H1 (cell line): ENCODE data around the gene PIEZO1. TPM values are rescaled to one million over a fixed set of nuclear protein-coding genes. Genes with fewer than 3 reads are reported as not detected.

Experiments
- CTCF ChIA-PET: fragments of 300-600 bp; sonication (Branson Sonifier 250); formaldehyde crosslinking; loops from one replicate; lab custom pipeline; 2021; ENCODE audit not compliant: partially characterized antibody; lab: Charles Lee
- POLR2A ChIA-PET: fragments of 300-600 bp; sonication (Branson Sonifier 250); formaldehyde crosslinking; loops from one replicate; lab custom pipeline; 2021; ENCODE audit warnings: inconsistent platforms; ENCODE audit not compliant: partially characterized antibody; lab: Charles Lee
- DNase-seq, 2 experiments: peaks; one replicate each; pipeline versions ENCODE4 v3.0.0 to v3.0.0-alpha.2; 2010 to 2022; ENCODE audit warnings: low spot score in 2 of 2, low read depth in 1 of 2, mixed read lengths in 1 of 2
- FAIRE-seq: peaks from 2 replicates; lab custom pipeline; 2011; peaks lifted over from hg19 to GRCh38; lab: Jason Lieb, UNC
- H2AFZ ChIP-seq: 2 replicates; pipeline ENCODE4 v1.8.1; 2012; ENCODE audit warnings: low read length, inconsistent platforms
- H2AK5ac ChIP-seq: 2 replicates; pipeline ENCODE4 v1.6.1; 2013; ENCODE audit warnings: low read depth, low read length
- H2BK120ac ChIP-seq: replicated peaks from 2 replicates; pipeline ENCODE3; 2013; ENCODE audit warnings: low read depth, low read length, inconsistent platforms
- H2BK12ac ChIP-seq: 2 replicates; pipeline ENCODE4 v1.6.1; 2013; ENCODE audit warnings: low read depth, low read length
- H2BK15ac ChIP-seq: 2 replicates; pipeline ENCODE4 v1.6.1; 2013; ENCODE audit warnings: low read length
- H2BK20ac ChIP-seq: 2 replicates; pipeline ENCODE4 v1.6.1; 2013; ENCODE audit warnings: low read length
- H2BK5ac ChIP-seq: 2 replicates; pipeline ENCODE4 v1.6.1; 2013; ENCODE audit warnings: low read depth, low read length
- H3K14ac ChIP-seq: 2 replicates; pipeline ENCODE4 v1.6.1; 2013; ENCODE audit warnings: inconsistent platforms; ENCODE audit not compliant: insufficient read length
- H3K18ac ChIP-seq: 2 replicates; pipeline ENCODE4 v1.6.1; 2013; ENCODE audit warnings: low read length; ENCODE audit errors: extremely low read depth
- H3K23ac ChIP-seq: 2 replicates; pipeline ENCODE4 v1.6.1; 2013; ENCODE audit warnings: inconsistent platforms; ENCODE audit not compliant: insufficient read length
- H3K23me2 ChIP-seq: 2 replicates; pipeline ENCODE4 v1.6.1; 2013; ENCODE audit warnings: low read depth, low read length
- H3K27ac ChIP-seq: 2 replicates; pipeline ENCODE4 v1.6.1; 2011; ENCODE audit warnings: low read depth, low read length, inconsistent platforms
- H3K27me3 ChIP-seq, 4 experiments: replicated peaks in 1 of 4; 1 replicate in 1 of 4; 2 replicates in 3 of 4; pipeline versions ENCODE4 v1.6.1 to v1.8.1; 2011 to 2013; ENCODE audit warnings: low read length in 3 of 4, mild to moderate bottlenecking in 3 of 4, inconsistent platforms in 2 of 4, mixed read lengths in 2 of 4, moderate library complexity in 1 of 4; ENCODE audit not compliant: control insufficient read depth in 3 of 4, insufficient read depth in 3 of 4; ENCODE audit errors: extremely low read depth in 1 of 4
- H3K36me3 ChIP-seq, 4 experiments: 2 replicates each; pipeline versions ENCODE4 v1.6.1 to v1.8.1; 2011 to 2013; ENCODE audit warnings: mild to moderate bottlenecking in 4 of 4, low read length in 3 of 4, moderate library complexity in 2 of 4, control low read depth in 1 of 4, inconsistent platforms in 1 of 4; ENCODE audit not compliant: insufficient read depth in 4 of 4, control insufficient read depth in 2 of 4
- H3K4ac ChIP-seq: replicated peaks from 2 replicates; pipeline ENCODE3; 2013; ENCODE audit warnings: low read length, low read depth, mixed read lengths, inconsistent platforms; ENCODE audit not compliant: insufficient read length
- H3K4me1 ChIP-seq, 4 experiments: replicated peaks in 1 of 4; 1 replicate in 1 of 4; 2 replicates in 3 of 4; pipeline versions ENCODE4 v1.6.1 to v1.8.1; 2011 to 2013; ENCODE audit warnings: low read length in 3 of 4, inconsistent platforms in 2 of 4, mixed read lengths in 1 of 4; ENCODE audit not compliant: insufficient read depth in 4 of 4, control insufficient read depth in 3 of 4
- H3K4me2 ChIP-seq, 2 experiments: 2 replicates each; pipeline versions ENCODE4 v1.6.1 to v1.8.1; 2011 to 2013; ENCODE audit warnings: low read depth in 2 of 2, low read length in 2 of 2, control low read depth in 1 of 2, inconsistent platforms in 1 of 2, mild to moderate bottlenecking in 1 of 2; ENCODE audit not compliant: insufficient read depth in 1 of 2
- H3K4me3 ChIP-seq, 4 experiments: fragments of 200-600, 300-600 bp in 1 of 4; sonication (generic), shearing (Covaris generic), sonication (Bioruptor Twin) in 1 of 4; 2 replicates each; pipeline versions ENCODE4 v1.5.1 to v1.8.1; 2011 to 2016; ENCODE audit warnings: low read length in 4 of 4, low read depth in 3 of 4, control low read depth in 2 of 4, inconsistent platforms in 2 of 4, mild to moderate bottlenecking in 2 of 4, mixed read lengths in 1 of 4, moderate library complexity in 1 of 4; ENCODE audit not compliant: insufficient read depth in 2 of 4; ENCODE audit errors: extremely low read depth in 1 of 4
- H3K56ac ChIP-seq: replicated peaks from 2 replicates; pipeline ENCODE3; 2013; ENCODE audit warnings: low read depth, mild to moderate bottlenecking, mixed read lengths, low read length, inconsistent platforms; ENCODE audit not compliant: insufficient read length
- H3K79me1 ChIP-seq: 2 replicates; pipeline ENCODE4 v1.6.1; 2013; ENCODE audit warnings: low read depth, low read length, control low read depth
- H3K79me2 ChIP-seq, 2 experiments: 2 replicates each; pipeline versions ENCODE4 v1.6.1 to v1.8.1; 2012 to 2013; ENCODE audit warnings: low read length in 2 of 2, mild to moderate bottlenecking in 2 of 2, inconsistent platforms in 1 of 2; ENCODE audit not compliant: insufficient read depth in 2 of 2, control insufficient read depth in 1 of 2
- H3K9ac ChIP-seq, 4 experiments: replicated peaks in 1 of 4; 1 replicate in 1 of 4; 2 replicates in 3 of 4; pipeline versions ENCODE4 v1.6.1 to v1.8.1; 2011 to 2013; ENCODE audit warnings: low read depth in 3 of 4, low read length in 3 of 4, control low read depth in 2 of 4, mild to moderate bottlenecking in 2 of 4, moderate library complexity in 2 of 4, inconsistent platforms in 1 of 4; ENCODE audit errors: extremely low read depth in 1 of 4
- H3K9me3 ChIP-seq, 2 experiments: 2 replicates each; pipeline versions ENCODE4 v1.6.1 to v1.8.1; 2012 to 2013; ENCODE audit warnings: mild to moderate bottlenecking in 2 of 2, moderate library complexity in 2 of 2, control low read depth in 1 of 2, inconsistent platforms in 1 of 2, low read depth in 1 of 2, low read length in 1 of 2, mixed read lengths in 1 of 2; ENCODE audit not compliant: insufficient read depth in 2 of 2
- H4K20me1 ChIP-seq, 2 experiments: replicated peaks in 1 of 2; 2 replicates each; pipeline versions ENCODE3 to v1.8.1; 2011 to 2013; ENCODE audit warnings: inconsistent platforms in 2 of 2, low read length in 2 of 2, mild to moderate bottlenecking in 1 of 2; ENCODE audit not compliant: insufficient read depth in 2 of 2, control insufficient read depth in 1 of 2
- H4K5ac ChIP-seq: 2 replicates; pipeline ENCODE4 v1.6.1; 2013; ENCODE audit warnings: low read length, low read depth, mixed read lengths, inconsistent platforms; ENCODE audit not compliant: insufficient read length
- H4K8ac ChIP-seq: 2 replicates; pipeline ENCODE4 v1.8.0; 2013; ENCODE audit warnings: mild to moderate bottlenecking, moderate library complexity, low read length, inconsistent platforms; ENCODE audit not compliant: insufficient read depth; ENCODE audit errors: extremely low read depth
- H4K91ac ChIP-seq: replicated peaks from 2 replicates; pipeline ENCODE3; 2013; ENCODE audit warnings: low read length, mixed read lengths, inconsistent platforms; ENCODE audit not compliant: insufficient read length
- BCL11A ChIP-seq, 2 experiments: IDR thresholded peaks; one replicate each; pipeline ENCODE4 v1.6.1; 2011; ENCODE audit warnings: low read depth in 2 of 2, low read length in 2 of 2, mild to moderate bottlenecking in 2 of 2
- CEBPB ChIP-seq: IDR thresholded peaks from 2 replicates; pipeline ENCODE4 v1.6.1; 2012; ENCODE audit warnings: low read depth, low read length
- CHD2 ChIP-seq: IDR thresholded peaks from 2 replicates; pipeline ENCODE4 v1.6.1; 2012; ENCODE audit warnings: low read length, improper control_type of control experiment
- HDAC2 ChIP-seq, 2 experiments: fragments of 300-600 bp in 1 of 2; sonication (generic) in 1 of 2; IDR thresholded peaks; 2 replicates each; pipeline ENCODE4 v1.6.1; 2011 to 2012; ENCODE audit warnings: low read depth in 2 of 2, low read length in 2 of 2, mild to moderate bottlenecking in 2 of 2, moderate library complexity in 2 of 2, borderline replicate concordance in 1 of 2, inconsistent platforms in 1 of 2
- KDM5A ChIP-seq: fragments of 200-600 bp; IDR thresholded peaks from 2 replicates; pipeline ENCODE4 v1.7.1; 2012; ENCODE audit warnings: mild to moderate bottlenecking, low read length, inconsistent platforms, mixed read lengths
- WGBS, 2 experiments: shearing (Covaris generic) in 1 of 2; methylation state at CpG; one replicate each; pipeline versions ENCODE4 v1.1.6 to v1.1.7; 2013 to 2015; ENCODE audit warnings: low lambda C conversion rate in 2 of 2, mixed read lengths in 2 of 2, inconsistent platforms in 1 of 2, low coverage in 1 of 2, missing lambda C conversion rate in 1 of 2; ENCODE audit not compliant: insufficient replicate concordance in 2 of 2, insufficient coverage in 1 of 2, insufficient read length in 1 of 2; ENCODE audit errors: extremely low coverage in 1 of 2, missing lambda C conversion rate in 1 of 2; 5-methylcytosine and 5-hydroxymethylcytosine counted together
- polyA plus RNA-seq, 7 experiments: library from polyadenylated mRNA; depleted of rRNA in 3 of 7; stranded (reverse) in 5 of 7; unstranded in 2 of 7; fragments of >200 nt in 5 of 7; fragments of 200-250 nt in 2 of 7; gene quantifications; 1 replicate in 5 of 7; 2 replicates in 1 of 7; 4 replicates in 1 of 7; pipeline versions ENCODE4 v1.2.1 to v1.2.3, GENCODE V29; 2011 to 2013; ENCODE audit warnings: missing spikeins in 2 of 7, mixed read lengths in 2 of 7
- total RNA-seq: library from RNA; stranded (reverse); fragmentation: NEBNext Ultra II Directional; extraction: Animal tissue kit (Norgen Biotek cat#: 25700); gene quantifications from 2 replicates; pipeline ENCODE4 v1.2.1, GENCODE V29; 2021

Gene PIEZO1
- total and polyA plus RNA-seq, 2 of the 8 experiments (the other 6 are each of a cell fraction or from before 2014, with no cell fraction given), result 42.3 to 67.5 TPM

DNA sequence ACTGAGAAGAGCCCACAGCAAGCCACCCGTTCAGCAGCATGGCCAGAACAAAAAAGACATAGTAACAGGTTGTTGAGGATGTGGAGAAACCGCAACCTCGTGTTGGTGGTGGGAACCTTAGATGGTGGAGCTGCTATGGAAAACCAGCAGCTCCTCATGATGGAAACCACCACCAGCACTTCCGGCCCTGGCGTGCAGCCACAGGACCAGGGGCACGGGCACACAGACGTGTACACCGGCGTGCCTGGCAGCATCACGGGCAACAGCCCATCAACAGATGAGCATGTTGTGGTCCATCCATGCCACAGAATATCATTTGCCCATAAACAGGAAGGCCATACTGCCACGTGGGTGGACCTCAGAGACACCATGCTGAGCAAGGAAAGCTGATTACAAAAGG is 66.8 kb downstream of the PIEZO1 start:
- no peaks in the 10 kb centered on the region for H3K4me1 ChIP-seq
- ChIA-PET CTCF (interaction anchor here (0.7 to 1.8 kb wide), 5 partner anchors 13 to 284 kb away, joined by 3 to 10 read pairs (median 3); no protein-coding TSS in a partner anchor), POLR2A (interaction anchor here (1.0 kb wide), 1 partner anchor 12 kb away, joined by 3 read pairs; no protein-coding TSS in a partner anchor)
- no peak overlapping the region for H3K4ac ChIP-seq
- H4K5ac ChIP-seq, result no peak overlapping the region
- H4K8ac ChIP-seq, result no peak overlapping the region
- no peak overlapping the region for H2BK120ac ChIP-seq
- H3K23ac ChIP-seq, result no peak overlapping the region
- no peak overlapping the region for H2BK15ac ChIP-seq
- H2AFZ ChIP-seq, result no peak overlapping the region
- peaks cover 6 to 16% of the 10 kb centered on the region in 2 experiments for H4K20me1 ChIP-seq
- H2BK5ac ChIP-seq, result no peak overlapping the region
- no peaks in the 10 kb centered on the region for H3K9me3 ChIP-seq
- H3K9ac ChIP-seq, result no peak overlapping the region
- no peaks in the 10 kb centered on the region for H3K79me2 ChIP-seq
- no peak for FAIRE-seq
- H4K91ac ChIP-seq, result no peak overlapping the region
- H2BK20ac ChIP-seq, result no peak overlapping the region
- H3K4me3 ChIP-seq, result no peak overlapping the region
- 94% methylated on average over 11 of the region's 11 CpGs; no CpG with 5 or more reads in 1 of the 2 experiments for WGBS, 2 experiments
- no peak overlapping the region for H3K18ac ChIP-seq
- H3K36me3 ChIP-seq, result peaks cover 4 to 53% (median 24%) of the 10 kb centered on the region in 4 experiments; a peak in 5 of 8 replicates
- H3K4me2 ChIP-seq, result no peak overlapping the region
- H2AK5ac ChIP-seq, result no peak overlapping the region
- H3K23me2 ChIP-seq, result no peaks in the 10 kb centered on the region
- no peak for DNase-seq
- H2BK12ac ChIP-seq, result no peak overlapping the region
- no peaks in the 10 kb centered on the region for H3K27me3 ChIP-seq
- no peak overlapping the region for H3K27ac ChIP-seq
- no peaks in the 10 kb centered on the region for H3K79me1 ChIP-seq
- H3K14ac ChIP-seq, result no peak overlapping the region
- H3K56ac ChIP-seq, result no peak overlapping the region
- TF ChIP-seq CEBPB (no peak), HDAC2 (IDR thresholded peaks at IDR 0.05; ENCODE audit: borderline replicate concordance in 1 of 2, low read depth in 2 of 2, low read length in 2 of 2) (no peak), CHD2 (no peak), BCL11A (IDR thresholded peaks at IDR 0.05; ENCODE audit: low read depth in 2 of 2, low read length in 2 of 2) (no peak), KDM5A (no peak)
